ENCODE data around the gene PRR30. TPM values are rescaled to one million over a fixed set of nuclear protein-coding genes. Genes with fewer than 3 reads are reported as not detected.

PRR30 gene
- total and polyA plus RNA-seq, 2 donors (not counting 3 experiments of a cell fraction or from before 2014, with no cell fraction given): not detected

DNA sequence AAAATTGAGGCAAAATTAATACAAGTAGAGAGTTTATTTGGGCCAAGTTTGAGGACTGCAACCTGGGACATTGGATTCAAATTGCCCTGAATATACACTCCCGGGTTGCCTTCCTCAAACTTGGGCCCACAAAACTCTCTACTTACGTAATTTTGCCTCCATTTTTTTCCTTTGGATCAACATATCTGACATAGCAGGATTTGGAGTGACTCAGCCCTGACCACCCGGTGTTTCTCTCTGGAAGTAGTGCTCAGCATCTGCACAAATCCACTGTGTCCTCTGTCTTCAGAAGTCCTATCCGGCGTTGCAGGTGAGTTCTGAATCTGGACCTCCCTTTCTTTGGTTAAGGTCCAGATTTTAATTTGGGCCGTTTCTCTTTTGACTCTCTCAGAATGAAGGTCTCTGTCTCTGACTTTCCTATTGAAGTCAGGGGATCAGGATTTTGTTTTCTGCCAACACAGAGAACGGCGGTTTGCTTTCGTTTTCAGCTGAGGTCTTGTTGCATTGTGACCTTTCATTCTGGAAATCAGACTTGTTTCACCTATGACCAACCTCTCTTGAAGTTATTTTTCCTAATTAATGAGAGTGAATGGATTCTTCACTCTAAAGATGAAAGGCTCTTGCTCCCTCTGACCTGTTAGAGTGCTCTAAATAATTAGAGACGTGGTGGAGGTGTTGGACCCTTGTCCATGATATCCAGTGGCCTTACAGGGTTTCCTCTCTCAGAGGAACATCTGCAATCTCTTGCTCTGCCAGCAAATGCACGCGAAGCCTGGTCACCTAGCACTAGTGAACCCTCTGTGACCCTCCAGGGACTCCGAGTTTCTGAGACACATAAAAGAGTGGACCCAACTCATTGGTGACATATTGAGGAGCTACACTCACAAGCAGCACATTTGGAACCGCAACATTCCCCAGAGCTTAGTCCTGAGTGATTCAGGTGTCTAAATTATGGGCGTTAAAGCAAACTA is 23.2 kb upstream of the PRR30 start:
- H2AFZ ChIP-seq (ENCODE audit: low read depth, low read length): no peak overlapping the region
- H3K9me1 ChIP-seq (replicated peaks; ENCODE audit: control insufficient read depth, extremely low read depth, insufficient read depth, low read length): no peaks in the 10 kb centered on the region
- no peak overlapping the region for H3K9ac ChIP-seq (replicated peaks; ENCODE audit: extremely low read depth, insufficient read depth, low read length)
- TF ChIP-seq GATA2 (IDR thresholded peaks at IDR 0.05; ENCODE audit: insufficient read depth, insufficient read length, low read depth, low read length) (no peak), POLR2A (IDR thresholded peaks at IDR 0.05; ENCODE audit: low read depth, low read length) (no peak), JUN (IDR thresholded peaks at IDR 0.05; ENCODE audit: borderline replicate concordance, insufficient read depth, insufficient read length, low read depth) (no peak), POLR2AphosphoS5 (IDR thresholded peaks at IDR 0.05; ENCODE audit: insufficient read depth, low read depth, low read length) (no peak), EZH2 (IDR thresholded peaks at IDR 0.05; ENCODE audit: borderline replicate concordance, low read depth, low read length, severe bottlenecking) (no peak), FOS (IDR thresholded peaks at IDR 0.05; ENCODE audit: borderline replicate concordance, insufficient read depth, low read length) (no peak)
- TF ChIP-seq, protein P1, sequence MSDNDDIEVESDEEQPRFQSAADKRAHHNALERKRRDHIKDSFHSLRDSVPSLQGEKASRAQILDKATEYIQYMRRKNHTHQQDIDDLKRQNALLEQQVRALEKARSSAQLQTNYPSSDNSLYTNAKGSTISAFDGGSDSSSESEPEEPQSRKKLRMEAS (IDR thresholded peaks at IDR 0.05; ENCODE audit: insufficient read depth, insufficient read length): no peak
- TF ChIP-seq, protein P2, sequence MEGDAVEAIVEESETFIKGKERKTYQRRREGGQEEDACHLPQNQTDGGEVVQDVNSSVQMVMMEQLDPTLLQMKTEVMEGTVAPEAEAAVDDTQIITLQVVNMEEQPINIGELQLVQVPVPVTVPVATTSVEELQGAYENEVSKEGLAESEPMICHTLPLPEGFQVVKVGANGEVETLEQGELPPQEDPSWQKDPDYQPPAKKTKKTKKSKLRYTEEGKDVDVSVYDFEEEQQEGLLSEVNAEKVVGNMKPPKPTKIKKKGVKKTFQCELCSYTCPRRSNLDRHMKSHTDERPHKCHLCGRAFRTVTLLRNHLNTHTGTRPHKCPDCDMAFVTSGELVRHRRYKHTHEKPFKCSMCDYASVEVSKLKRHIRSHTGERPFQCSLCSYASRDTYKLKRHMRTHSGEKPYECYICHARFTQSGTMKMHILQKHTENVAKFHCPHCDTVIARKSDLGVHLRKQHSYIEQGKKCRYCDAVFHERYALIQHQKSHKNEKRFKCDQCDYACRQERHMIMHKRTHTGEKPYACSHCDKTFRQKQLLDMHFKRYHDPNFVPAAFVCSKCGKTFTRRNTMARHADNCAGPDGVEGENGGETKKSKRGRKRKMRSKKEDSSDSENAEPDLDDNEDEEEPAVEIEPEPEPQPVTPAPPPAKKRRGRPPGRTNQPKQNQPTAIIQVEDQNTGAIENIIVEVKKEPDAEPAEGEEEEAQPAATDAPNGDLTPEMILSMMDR (IDR thresholded peaks at IDR 0.05; ENCODE audit: extremely low read depth in 1 of 2, insufficient read depth in 1 of 2, low read depth in 1 of 2, low read length in 2 of 2): no peak
- no peaks in the 10 kb centered on the region for H3K4me1 ChIP-seq (ENCODE audit: control insufficient read depth, extremely low read depth, insufficient read depth, low read length)
- peaks cover 0 to 3% of the 10 kb centered on the region in 2 experiments for H3K27me3 ChIP-seq (ENCODE audit: control insufficient read depth in 2 of 2, insufficient read depth in 2 of 2, low read length in 2 of 2)
- no peak for FAIRE-seq
- H3K36me3 ChIP-seq (ENCODE audit: control insufficient read depth in 2 of 2, extremely low read depth in 1 of 2, insufficient read depth in 2 of 2, low read length in 2 of 2): no peaks in the 10 kb centered on the region
- H3K4me2 ChIP-seq (ENCODE audit: insufficient read depth, low read length): no peak overlapping the region
- no peaks in the 10 kb centered on the region for H3K9me3 ChIP-seq (replicated peaks; ENCODE audit: control insufficient read depth, insufficient read depth, low read length)
- intact Hi-C loops (cut with micrococcal nuclease): no loop called here
- no peaks in the 10 kb centered on the region for H4K20me1 ChIP-seq (replicated peaks; ENCODE audit: control insufficient read depth, extremely low read depth, insufficient read depth, low read length)
- no peak overlapping the region for H3K4me3 ChIP-seq (replicated peaks in 1 of 3; ENCODE audit: insufficient read depth in 1 of 3, low read depth in 1 of 3, low read length in 3 of 3)
- no peak for DNase-seq (ENCODE audit: low read depth, low spot score)
- no TSS peak for BruUV-seq (replicated peaks)
- H3K27ac ChIP-seq (ENCODE audit: insufficient read depth, low read depth, low read length): no peak overlapping the region
- dilution Hi-C loops (cut with MboI; ENCODE audit: extremely low pct_ligation_motif_present, low sequenced_read_pairs): no loop called here
- ChIA-PET CTCF (interaction anchor here (2.2 kb wide), 1 partner anchor 13 kb away, joined by 10 read pairs; no protein-coding TSS in a partner anchor), POLR2A (no interaction called here)
- H3K79me2 ChIP-seq (ENCODE audit: control insufficient read depth, insufficient read depth, low read length): no peaks in the 10 kb centered on the region

All from endothelial cell of umbilical vein (primary cell).